Measurements from ENCODE around the gene CSMD2. TPM values are rescaled to one million over a fixed set of nuclear protein-coding genes. Genes with fewer than 3 reads are reported as not detected.

Gene CSMD2
- total RNA-seq, 4 donors from 2014 or later, result 8.6 TPM; not detected in 3

GRCh38 chr1:33971018-33971710 is 193.9 kb downstream of the CSMD2 start:
- TF ChIP-seq POLR2A (IDR thresholded peaks at IDR 0.05), result no peak
- no peak for TF ChIP-seq CTCF (IDR thresholded peaks at IDR 0.05)
- Histone ChIP-seq H3K4me1 (no peaks in the 10 kb centered on the region), H3K27ac (no peak overlapping the region), H3K9me3 (no peaks in the 10 kb centered on the region), H3K4me3 (no peak overlapping the region), H3K27me3 (no peaks in the 10 kb centered on the region), H3K36me3 (no peaks in the 10 kb centered on the region)
- intact Hi-C loops (cut with DNase I; ENCODE audit: low total_unique reads), result no loop called here
- no peak for DNase-seq

GRCh38 chr1:33970148-33970825 is 194.7 kb downstream of the CSMD2 start:
- no peak for DNase-seq
- Histone ChIP-seq H3K27ac (no peak overlapping the region), H3K27me3 (no peaks in the 10 kb centered on the region), H3K4me1 (no peaks in the 10 kb centered on the region), H3K4me3 (no peak overlapping the region), H3K9me3 (no peaks in the 10 kb centered on the region), H3K36me3 (no peaks in the 10 kb centered on the region)
- intact Hi-C loops (cut with DNase I; ENCODE audit: low total_unique reads), result no loop called here
- TF ChIP-seq CTCF (IDR thresholded peaks at IDR 0.05), result no peak
- TF ChIP-seq POLR2A (IDR thresholded peaks at IDR 0.05), result no peak

- H3K36me3 ChIP-seq, result no peaks in the 10 kb centered on the region
- no peak overlapping the region for H3K27ac ChIP-seq
- no peak for TF ChIP-seq CTCF (IDR thresholded peaks at IDR 0.05)
- no peak for TF ChIP-seq POLR2A (IDR thresholded peaks at IDR 0.05)
- intact Hi-C loops (cut with DNase I; ENCODE audit: low total_unique reads), result no loop called here
- no peak overlapping the region for H3K4me3 ChIP-seq
- DNase-seq, result no peak
- H3K27me3 ChIP-seq, result no peaks in the 10 kb centered on the region
- H3K9me3 ChIP-seq, result no peaks in the 10 kb centered on the region
- H3K4me1 ChIP-seq, result no peaks in the 10 kb centered on the region
Observed at GRCh38 chr1:33966346-33967141, 198.5 kb downstream of the CSMD2 start.

GRCh38 chr1:33965086-33965485 is 199.9 kb downstream of the CSMD2 start:
- no peaks in the 10 kb centered on the region for H3K9me3 ChIP-seq
- no peak for DNase-seq
- TF ChIP-seq POLR2A (IDR thresholded peaks at IDR 0.05) (no peak), CTCF (IDR thresholded peaks at IDR 0.05) (no peak)
- intact Hi-C loops (cut with DNase I; ENCODE audit: low total_unique reads), result no loop called here
- H3K4me1 ChIP-seq, result no peaks in the 10 kb centered on the region
- H3K36me3 ChIP-seq, result no peaks in the 10 kb centered on the region
- H3K4me3 ChIP-seq, result no peak overlapping the region
- no peak overlapping the region for H3K27ac ChIP-seq
- H3K27me3 ChIP-seq, result no peaks in the 10 kb centered on the region

GRCh38 chr1:33962061-33962460 is 203.0 kb downstream of the CSMD2 start:
- H3K36me3 ChIP-seq, result no peaks in the 10 kb centered on the region
- no peak overlapping the region for H3K4me3 ChIP-seq
- no peaks in the 10 kb centered on the region for H3K27me3 ChIP-seq
- no peak for TF ChIP-seq CTCF (IDR thresholded peaks at IDR 0.05)
- no peak for TF ChIP-seq POLR2A (IDR thresholded peaks at IDR 0.05)
- intact Hi-C loops (cut with DNase I; ENCODE audit: low total_unique reads), result no loop called here
- DNase-seq, result no peak
- no peak overlapping the region for H3K27ac ChIP-seq
- no peaks in the 10 kb centered on the region for H3K4me1 ChIP-seq
- no peaks in the 10 kb centered on the region for H3K9me3 ChIP-seq
